Caco-2 (cell line): ENCODE results near the gene LEUTX. TPM values are rescaled to one million over a fixed set of nuclear protein-coding genes. Genes with fewer than 3 reads are reported as not detected.

Experiments used
- BruUV-seq: library from RNA; stranded (reverse); fragments of 400-500 nt; replicated peaks from 2 replicates; lab custom pipeline; 2021; lab: Mats Ljungman, UMichigan
- CTCF ChIA-PET: fragments of 300-600 bp; sonication (Branson Sonifier 250); formaldehyde crosslinking; loops from one replicate; lab custom pipeline; 2022; ENCODE audit warnings: antibody characterized with exemption; lab: Charles Lee
- POLR2A ChIA-PET: fragments of 300-600 bp; sonication (Branson Sonifier 250); formaldehyde crosslinking; loops from one replicate; lab custom pipeline; 2022; ENCODE audit warnings: antibody characterized with exemption; lab: Charles Lee
- DNase-seq, 2 experiments: peaks; one replicate each; pipeline versions ENCODE4 v3.0.0 to v3.0.0-alpha.2; 2020 to 2022
- H3K27me3 ChIP-seq: replicated peaks from 2 replicates; pipeline ENCODE4 v1.6.0; 2011; ENCODE audit warnings: low read length; ENCODE audit not compliant: control insufficient read depth, insufficient read depth
- H3K36me3 ChIP-seq: 2 replicates; pipeline ENCODE4 v1.5.1; 2011; ENCODE audit warnings: low read length; ENCODE audit not compliant: control insufficient read depth, insufficient read depth
- H3K4me1 ChIP-seq: fragments of 250-450 bp; sonication (Bioruptor Pico); 2 replicates; pipeline ENCODE4 v1.5.1; 2020; ENCODE audit warnings: mild to moderate bottlenecking
- H3K4me3 ChIP-seq: 2 replicates; pipeline ENCODE4 v1.5.1; 2011; ENCODE audit warnings: low read depth, mild to moderate bottlenecking, control low read depth, low read length
- H3K9me3 ChIP-seq: fragments of 250-450 bp; sonication (Bioruptor Pico); 2 replicates; pipeline ENCODE4 v1.5.1; 2020; ENCODE audit warnings: mild to moderate bottlenecking, moderate library complexity
- H3K27ac Mint-ChIP-seq: one replicate; pipeline ENCODE4 v1.8.0; 2022; ENCODE audit warnings: mixed read lengths; ENCODE audit not compliant: unreplicated experiment
- H3K27me3 Mint-ChIP-seq: one replicate; pipeline ENCODE4 v1.8.0; 2022; ENCODE audit warnings: mixed read lengths; ENCODE audit not compliant: insufficient read depth, unreplicated experiment
- H3K36me3 Mint-ChIP-seq: one replicate; pipeline ENCODE4 v1.8.0; 2022; ENCODE audit warnings: mild to moderate bottlenecking, mixed read lengths; ENCODE audit not compliant: insufficient read depth, unreplicated experiment
- H3K4me1 Mint-ChIP-seq: one replicate; pipeline ENCODE4 v1.8.0; 2022; ENCODE audit warnings: low read depth, mixed read lengths; ENCODE audit not compliant: unreplicated experiment
- H3K4me3 Mint-ChIP-seq: one replicate; pipeline ENCODE4 v1.8.0; 2022; ENCODE audit warnings: mild to moderate bottlenecking, moderate library complexity, mixed read lengths; ENCODE audit not compliant: unreplicated experiment
- H3K9me3 Mint-ChIP-seq: one replicate; pipeline ENCODE4 v1.8.0; 2022; ENCODE audit warnings: mixed read lengths; ENCODE audit not compliant: unreplicated experiment
- CTCF ChIP-seq, 2 experiments: fragments of 200-600 bp in 1 of 2; IDR thresholded peaks; 1 replicate in 1 of 2; 2 replicates in 1 of 2; pipeline versions ENCODE4 v1.5.1 to v1.8.0; 2011 to 2022; ENCODE audit warnings: antibody characterized with exemption in 1 of 2, control low read depth in 1 of 2, inconsistent platforms in 1 of 2, low read depth in 1 of 2, low read length in 1 of 2, mild to moderate bottlenecking in 1 of 2, moderate library complexity in 1 of 2; ENCODE audit not compliant: insufficient read depth in 1 of 2, severe bottlenecking in 1 of 2, unreplicated experiment in 1 of 2
- intact Hi-C: fragments of 100-400 bp; cut with micrococcal nuclease; formaldehyde crosslinking; loops from one replicate; pipeline ENCODE4 v1.10.0; 2022; ENCODE audit not compliant: unreplicated experiment
- total RNA-seq: library from RNA; stranded (reverse); gene quantifications from 2 replicates; pipeline ENCODE4 v1.2.3, GENCODE V29; 2022

Gene LEUTX
- total RNA-seq, 1 experiment from 2014 or later, result not detected

GRCh38 chr19:39816287-39817048 is 37.8 kb downstream of the LEUTX start:
- Mint-ChIP-seq H3K4me1 (no peaks in the 10 kb centered on the region), H3K27ac (no peak overlapping the region), H3K27me3 (no peaks in the 10 kb centered on the region), H3K9me3 (no peaks in the 10 kb centered on the region), H3K4me3 (no peak overlapping the region), H3K36me3 (no peaks in the 10 kb centered on the region)
- Histone ChIP-seq H3K4me3 (no peak overlapping the region), H3K9me3 (no peaks in the 10 kb centered on the region), H3K27me3 (no peaks in the 10 kb centered on the region), H3K36me3 (no peaks in the 10 kb centered on the region), H3K4me1 (no peaks in the 10 kb centered on the region)
- BruUV-seq, result no TSS peak
- intact Hi-C loops, result no loop called here
- ChIA-PET CTCF (no interaction called here), POLR2A (no interaction called here)
- DNase-seq, result no peak
- no peak for TF ChIP-seq CTCF (IDR thresholded peaks at IDR 0.05; ENCODE audit: insufficient read depth in 1 of 2, low read depth in 1 of 2, low read length in 1 of 2, severe bottlenecking in 1 of 2, unreplicated experiment in 1 of 2)

- intact Hi-C loops, result no loop called here
- POLR2A ChIA-PET, result no interaction called here
- no peaks in the 10 kb centered on the region for H3K4me1 Mint-ChIP-seq
Observed at GRCh38 chr19:39817888-39818561, 39.4 kb downstream of the LEUTX start.

More at GRCh38 chr19:39817888-39818561, 39.4 kb downstream of the LEUTX start:
- Mint-ChIP-seq H3K9me3 (no peaks in the 10 kb centered on the region), H3K4me3 (no peak overlapping the region), H3K27ac (no peak overlapping the region), H3K27me3 (no peaks in the 10 kb centered on the region), H3K36me3 (no peaks in the 10 kb centered on the region)
- TF ChIP-seq CTCF (IDR thresholded peaks at IDR 0.05; ENCODE audit: insufficient read depth in 1 of 2, low read depth in 1 of 2, low read length in 1 of 2, severe bottlenecking in 1 of 2, unreplicated experiment in 1 of 2), result no peak
- CTCF ChIA-PET, result no interaction called here
- H3K27me3 ChIP-seq, result no peaks in the 10 kb centered on the region
- H3K4me3 ChIP-seq, result no peak overlapping the region
- no peaks in the 10 kb centered on the region for H3K4me1 ChIP-seq
- H3K36me3 ChIP-seq, result no peaks in the 10 kb centered on the region
- DNase-seq, result no peak
- no TSS peak for BruUV-seq
- H3K9me3 ChIP-seq, result no peaks in the 10 kb centered on the region
